GM12878 (cell line): ENCODE results near the gene SOS1. TPM values are rescaled to one million over a fixed set of nuclear protein-coding genes. Genes with fewer than 3 reads are reported as not detected.

ENCODE experiments used
- ATAC-seq: fragments of 200-7000 bp; cut with Tn5 transposase; 3 replicates; pipeline ENCODE4 v1.9.1; 2020; ENCODE audit warnings: mild to moderate bottlenecking, moderate library complexity
- BruUV-seq: library from RNA; stranded (reverse); fragments of 400-500 nt; replicated peaks from 2 replicates; lab custom pipeline; 2021; lab: Mats Ljungman, UMichigan
- CTCF ChIA-PET: fragments of 300-600 bp; sonication (Branson Sonifier 250); formaldehyde crosslinking; extraction: SDS; loops from one replicate; lab custom pipeline; 2021; ENCODE audit warnings: inconsistent platforms; lab: Yijun Ruan, JAX
- POLR2A ChIA-PET: fragments of 350-600 bp; formaldehyde crosslinking; extraction: SDS; loops from one replicate; lab custom pipeline; 2021; ENCODE audit warnings: inconsistent platforms; lab: Charles Lee
- RAD21 ChIA-PET: fragments of 300-600 bp; sonication (Branson Sonifier 250); formaldehyde crosslinking; loops from one replicate; lab custom pipeline; 2023; ENCODE audit warnings: antibody characterized with exemption; ENCODE audit not compliant: unreplicated experiment; lab: Charles Lee
- SMC1A ChIA-PET: fragments of 300-600 bp; sonication (Branson Sonifier 250); formaldehyde crosslinking; loops from one replicate; lab custom pipeline; 2023; ENCODE audit not compliant: unreplicated experiment, uncharacterized antibody; lab: Charles Lee
- DNase-seq: peaks from one replicate; pipeline ENCODE4 v3.0.0-alpha.2; 2011; ENCODE audit warnings: low read depth, low spot score
- FAIRE-seq: peaks from 3 replicates; lab custom pipeline; 2011; peaks lifted over from hg19 to GRCh38; lab: Jason Lieb, UNC
- H2AFZ ChIP-seq: 2 replicates; pipeline ENCODE4 v1.6.0; 2011; ENCODE audit warnings: low read depth, low read length, control low read depth; ENCODE audit not compliant: control insufficient read depth
- H3K27ac ChIP-seq: 2 replicates; pipeline ENCODE4 v1.5.1; 2011; ENCODE audit warnings: control low read depth; ENCODE audit not compliant: control insufficient read depth, insufficient read depth
- H3K27me3 ChIP-seq, 2 experiments: replicated peaks in 1 of 2; 2 replicates each; pipeline versions ENCODE4 v1.6.0 to v1.6.1; 2011; ENCODE audit warnings: low read length in 1 of 2; ENCODE audit not compliant: control insufficient read depth in 2 of 2, insufficient read depth in 2 of 2
- H3K36me3 ChIP-seq, 2 experiments: 2 replicates each; pipeline ENCODE4 v1.5.1; 2011; ENCODE audit warnings: low read length in 1 of 2; ENCODE audit not compliant: control insufficient read depth in 2 of 2, insufficient read depth in 2 of 2
- H3K4me1 ChIP-seq: 2 replicates; pipeline ENCODE4 v1.6.1; 2011; ENCODE audit warnings: mild to moderate bottlenecking, low read length, moderate library complexity, mixed read lengths; ENCODE audit not compliant: control insufficient read depth, insufficient read depth
- H3K4me2 ChIP-seq: 2 replicates; pipeline ENCODE4 v1.6.0; 2011; ENCODE audit warnings: control low read depth; ENCODE audit not compliant: control insufficient read depth, insufficient read depth
- H3K4me3 ChIP-seq: fragments of 200-600 bp; sonication (generic); 2 replicates; pipeline ENCODE4 v1.5.1; 2016
- H3K79me2 ChIP-seq: 2 replicates; pipeline ENCODE4 v1.6.0; 2011; ENCODE audit warnings: low read length; ENCODE audit not compliant: control insufficient read depth, insufficient read depth
- H3K9ac ChIP-seq: 2 replicates; pipeline ENCODE4 v1.8.0; 2011; ENCODE audit warnings: low read length, control low read depth, mixed read lengths; ENCODE audit not compliant: control insufficient read depth, insufficient read depth
- H3K9me3 ChIP-seq: replicated peaks from 3 replicates; pipeline ENCODE4 v1.5.1; 2011; ENCODE audit warnings: mild to moderate bottlenecking, low read length; ENCODE audit not compliant: control insufficient read depth, insufficient read depth
- H4K20me1 ChIP-seq: 2 replicates; pipeline ENCODE4 v1.6.0; 2011; ENCODE audit not compliant: control insufficient read depth, insufficient read depth
- BACH1 ChIP-seq: fragments of 450-650 bp; IDR thresholded peaks from 2 replicates; pipeline ENCODE4 v1.6.1; 2017; ENCODE audit warnings: mild to moderate bottlenecking, borderline replicate concordance
- CHD2 ChIP-seq: IDR thresholded peaks from 2 replicates; pipeline ENCODE4 v1.6.1; 2011; ENCODE audit warnings: low read depth, low read length, improper control_type of control experiment, borderline replicate concordance
- IKZF1 ChIP-seq: fragments of 450-650 bp; conservative IDR thresholded peaks from 2 replicates; pipeline ENCODE4 v1.6.1; 2017; ENCODE audit warnings: antibody characterized with exemption, mild to moderate bottlenecking
- JUNB ChIP-seq: IDR thresholded peaks from 2 replicates; pipeline ENCODE4 v1.6.1; 2016; ENCODE audit warnings: antibody characterized with exemption, mild to moderate bottlenecking
- LARP7 ChIP-seq: fragments of 450-650 bp; IDR thresholded peaks from 2 replicates; pipeline ENCODE4 v1.6.1; 2017; ENCODE audit warnings: mild to moderate bottlenecking
- MTA3 ChIP-seq: IDR thresholded peaks from 2 replicates; pipeline ENCODE4 v1.6.1; 2012; ENCODE audit warnings: low read length, inconsistent platforms, borderline replicate concordance
- NBN ChIP-seq: fragments of 450-650 bp; IDR thresholded peaks from 2 replicates; pipeline ENCODE4 v1.6.1; 2016
- NFIC ChIP-seq: IDR thresholded peaks from 2 replicates; pipeline ENCODE4 v1.6.1; 2012; ENCODE audit warnings: low read depth, mild to moderate bottlenecking, inconsistent platforms, low read length, moderate library complexity
- NFXL1 ChIP-seq: fragments of 450-650 bp; IDR thresholded peaks from 2 replicates; pipeline ENCODE4 v1.6.1; 2017; ENCODE audit warnings: antibody characterized with exemption, mild to moderate bottlenecking, borderline replicate concordance
- POU2F2 ChIP-seq: IDR thresholded peaks from 3 replicates; pipeline ENCODE4 v1.6.1; 2011; ENCODE audit warnings: low read depth, mild to moderate bottlenecking, low read length, borderline replicate concordance
- PRDM15 ChIP-seq: fragments of 450-650 bp; formaldehyde crosslinking; IDR thresholded peaks from 2 replicates; pipeline ENCODE4 v1.4.0; 2020; ENCODE audit warnings: mild to moderate bottlenecking, moderate library complexity
- RELA ChIP-seq: fragments of 450-650 bp; IDR thresholded peaks from 2 replicates; pipeline ENCODE4 v1.8.0; 2014; ENCODE audit warnings: borderline replicate concordance; ENCODE audit not compliant: partially characterized antibody
- SMAD1 ChIP-seq: fragments of 450-650 bp; IDR thresholded peaks from 2 replicates; pipeline ENCODE4 v1.6.1; 2018; ENCODE audit warnings: mild to moderate bottlenecking, low read depth; ENCODE audit not compliant: partially characterized antibody
- SMC3 ChIP-seq: IDR thresholded peaks from 2 replicates; pipeline ENCODE4 v1.6.1; 2011; ENCODE audit warnings: low read length, improper control_type of control experiment, borderline replicate concordance
- SP1 ChIP-seq: IDR thresholded peaks from one replicate; pipeline ENCODE4 v1.6.1; 2011; ENCODE audit warnings: low read depth, low read length
- ZBTB40 ChIP-seq: fragments of 450-650 bp; IDR thresholded peaks from 2 replicates; pipeline ENCODE4 v1.6.1; 2016; ENCODE audit warnings: mild to moderate bottlenecking, moderate library complexity, borderline replicate concordance
- ZZZ3 ChIP-seq: IDR thresholded peaks from 2 replicates; pipeline ENCODE4 v1.6.1; 2011; ENCODE audit warnings: low read depth; ENCODE audit not compliant: control insufficient read depth, insufficient read length
- WGBS: methylation state at CpG from one replicate; pipeline ENCODE4 v1.1.6; 2016; ENCODE audit warnings: low lambda C conversion rate; ENCODE audit not compliant: insufficient replicate concordance, insufficient coverage; ENCODE audit errors: missing lambda C conversion rate; 5-methylcytosine and 5-hydroxymethylcytosine counted together
- in situ Hi-C: fragments of 300-500 bp; cut with MboI; formaldehyde crosslinking; loops from 9 replicates; pipeline ENCODE4 v1.14.3; 2018; ENCODE audit warnings: mixed read lengths
- intact Hi-C: fragments of 100-400 bp; cut with micrococcal nuclease; formaldehyde crosslinking; loops from one replicate; pipeline ENCODE4 v1.14.2; 2022; ENCODE audit not compliant: unreplicated experiment
- polyA plus RNA-seq, 11 experiments: library from polyadenylated mRNA; depleted of rRNA in 4 of 11; unstranded in 6 of 11; stranded (reverse) in 5 of 11; fragments of >200 nt; fragmentation: Nextera tagmentation in 4 of 11; fragmentation: Illumina TruSeq in 1 of 11; extraction: Ambion mirVana in 4 of 11; extraction: Trizol in 1 of 11; gene quantifications; 1 replicate in 1 of 11; 2 replicates in 10 of 11; pipeline versions ENCODE4 v1.2.1 to v1.2.3, GENCODE V29; 2011 to 2016; ENCODE audit warnings: inconsistent platforms in 2 of 11, missing spikeins in 2 of 11, low read depth in 1 of 11
- total RNA-seq, 4 experiments: library from RNA; depleted of rRNA in 3 of 4; stranded (reverse); fragments of >200 nt in 3 of 4; fragmentation: Illumina TruSeq in 1 of 4; extraction: Trizol in 1 of 4; gene quantifications; 2 replicates each; pipeline versions ENCODE4 v1.2.1 to v1.2.3, GENCODE V29; 2013 to 2021
- TF ChIP-seq, protein P1 (sequence below): IDR thresholded peaks from 2 replicates; pipeline ENCODE4 v1.6.1; 2011; ENCODE audit warnings: low read depth, low read length, improper control_type of control experiment, borderline replicate concordance

Gene SOS1
- total and polyA plus RNA-seq, 10 of the 15 experiments (the other 5 are each of a cell fraction or from before 2014, with no cell fraction given) = 2.1 to 24.1 (median 8.5) TPM

- Histone ChIP-seq H3K4me2 (no peak overlapping the region), H3K4me3 (no peak overlapping the region), H3K79me2 (peaks cover 49% of the 10 kb centered on the region), H3K9ac (no peak overlapping the region), H3K36me3 (peaks cover 0 to 1% of the 10 kb centered on the region in 2 experiments; a peak in 2 of 4 replicates), H3K4me1 (peaks cover 7% of the 10 kb centered on the region; the same call in 1 of the 2 replicates), H3K27ac (no peak overlapping the region), H2AFZ (no peak overlapping the region), H3K9me3 (no peaks in the 10 kb centered on the region), H3K27me3 (no peaks in the 10 kb centered on the region), H4K20me1 (no peaks in the 10 kb centered on the region)
- ChIA-PET CTCF (no interaction called here), POLR2A (interaction anchor here (0.6 kb wide), 3 partner anchors 20 to 162 kb away, joined by 3 read pairs; no protein-coding TSS in a partner anchor), RAD21 (no interaction called here), SMC1A (interaction anchor here (1.3 to 1.5 kb wide), 2 partner anchors 10 to 14 kb away, joined by 4 to 7 read pairs; no protein-coding TSS in a partner anchor)
- WGBS = 96% methylated on average over 3 of the region's 3 CpGs
- DNase-seq (no peak), FAIRE-seq (no peak), ATAC-seq (no peak)
- no TSS peak for BruUV-seq
- TF ChIP-seq JUNB (no peak), SMAD1 (no peak), CHD2 (no peak), PRDM15 (CRISPR knock-in tag) (no peak), SMC3 (no peak), NFXL1 (no peak), ZBTB40 (no peak), RELA (no peak), POU2F2 (no peak), MTA3 (no peak), IKZF1 (no peak), LARP7 (no peak), SP1 (no peak), NFIC (no peak), BACH1 (no peak), NBN (no peak), ZZZ3 (no peak)
- TF ChIP-seq, protein P1, sequence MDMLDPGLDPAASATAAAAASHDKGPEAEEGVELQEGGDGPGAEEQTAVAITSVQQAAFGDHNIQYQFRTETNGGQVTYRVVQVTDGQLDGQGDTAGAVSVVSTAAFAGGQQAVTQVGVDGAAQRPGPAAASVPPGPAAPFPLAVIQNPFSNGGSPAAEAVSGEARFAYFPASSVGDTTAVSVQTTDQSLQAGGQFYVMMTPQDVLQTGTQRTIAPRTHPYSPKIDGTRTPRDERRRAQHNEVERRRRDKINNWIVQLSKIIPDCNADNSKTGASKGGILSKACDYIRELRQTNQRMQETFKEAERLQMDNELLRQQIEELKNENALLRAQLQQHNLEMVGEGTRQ = no peak
- intact Hi-C loops (no loop called here), in situ Hi-C loops (no loop called here)
These were observed 6.1 kb downstream of the SOS1 start for GRCh38 chr2:39114771-39115170.
